Pons (tissue), 1 donor: ENCODE data around the gene CTBP2.
"Not testable (repeated sequence)": the region's sequence is repeated elsewhere in the genome, so short reads cannot be mapped to it uniquely, and the experiment has no call there.

Experiments
- DNase-seq: peaks from one replicate; pipeline ENCODE4 v3.0.0-alpha.2; 2016; ENCODE audit warnings: low spot score

The CTBP2 gene

GRCh38 chr10:125186431-125187170 lies 26.2 kb upstream of the CTBP2 start:
- DNase-seq, result no peak

- DNase-seq, result not testable (repeated sequence)
These were observed 18.7 kb upstream of the CTBP2 start for GRCh38 chr10:125179107-125179506.

GRCh38 chr10:125177641-125178640 lies 17.6 kb upstream of the CTBP2 start:
- no peak for DNase-seq

- DNase-seq, result no peak
These were observed 15.4 kb upstream of the CTBP2 start for GRCh38 chr10:125175807-125176206.

GRCh38 chr10:125174360-125174759 lies 14.0 kb upstream of the CTBP2 start:
- no peak for DNase-seq

DNA sequence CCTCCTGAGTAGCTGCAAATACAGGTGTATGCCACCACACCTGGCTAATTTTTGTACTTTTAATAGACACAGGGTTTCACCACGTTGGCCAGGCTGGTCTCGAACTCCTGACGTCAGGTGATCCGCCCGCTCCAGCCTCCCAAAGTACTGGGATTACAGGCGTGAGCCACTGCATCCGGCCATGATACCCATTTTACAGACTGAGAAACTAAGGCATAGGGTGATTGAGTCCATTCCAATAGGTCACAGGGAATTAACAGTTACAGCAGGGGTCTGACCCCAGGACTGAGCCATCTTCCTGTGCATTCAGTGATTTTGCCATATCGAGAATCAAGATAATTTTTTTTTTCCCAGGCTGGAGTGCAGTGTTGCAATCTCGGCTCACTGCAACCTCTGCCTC lies 12.3 kb upstream of the CTBP2 start:
- DNase-seq, result no peak

DNA sequence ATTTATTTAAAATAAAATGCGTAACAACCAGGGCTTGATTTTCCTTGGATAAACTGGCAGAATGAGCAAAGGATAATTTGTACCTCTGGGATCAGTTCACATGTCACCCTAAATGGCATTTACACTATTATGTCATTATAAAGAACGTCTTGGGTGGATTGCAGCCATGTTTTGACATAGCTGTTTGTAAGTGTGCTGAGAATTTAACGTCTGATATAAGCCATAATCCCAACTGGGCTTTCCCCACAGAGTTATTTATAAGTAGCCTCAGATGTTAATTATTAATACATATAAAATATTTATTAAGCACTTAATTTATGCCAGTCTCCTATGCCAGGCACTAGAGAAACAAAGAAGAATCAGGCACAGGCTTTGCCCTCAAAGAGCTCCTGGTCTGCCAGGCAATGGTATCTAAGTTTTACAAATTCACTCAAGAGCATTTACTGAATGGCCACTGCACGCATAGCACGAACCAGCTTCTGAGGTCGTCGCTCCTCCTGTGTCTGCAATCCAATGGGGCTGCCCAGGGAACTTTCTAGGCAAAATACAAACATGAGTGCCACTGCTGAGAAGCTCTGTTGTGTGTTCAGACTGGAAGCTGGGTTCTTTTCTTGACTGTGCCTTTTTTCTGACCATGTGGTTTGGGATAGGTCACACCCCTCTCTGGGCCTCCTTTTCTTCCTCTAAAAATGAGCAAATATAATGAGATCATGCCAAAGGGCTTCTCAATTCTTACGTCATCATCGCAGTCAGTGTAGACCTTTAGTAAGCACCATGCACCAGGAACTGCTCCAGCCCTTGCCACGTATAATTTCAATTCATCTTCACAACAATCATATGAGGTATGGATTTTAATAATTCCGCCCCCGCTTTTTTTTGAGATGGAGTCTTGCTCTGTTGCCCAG lies 11.3 kb upstream of the CTBP2 start:
- no peak for DNase-seq

GRCh38 chr10:125169915-125170314 lies 9.6 kb upstream of the CTBP2 start:
- DNase-seq, result no peak

DNA sequence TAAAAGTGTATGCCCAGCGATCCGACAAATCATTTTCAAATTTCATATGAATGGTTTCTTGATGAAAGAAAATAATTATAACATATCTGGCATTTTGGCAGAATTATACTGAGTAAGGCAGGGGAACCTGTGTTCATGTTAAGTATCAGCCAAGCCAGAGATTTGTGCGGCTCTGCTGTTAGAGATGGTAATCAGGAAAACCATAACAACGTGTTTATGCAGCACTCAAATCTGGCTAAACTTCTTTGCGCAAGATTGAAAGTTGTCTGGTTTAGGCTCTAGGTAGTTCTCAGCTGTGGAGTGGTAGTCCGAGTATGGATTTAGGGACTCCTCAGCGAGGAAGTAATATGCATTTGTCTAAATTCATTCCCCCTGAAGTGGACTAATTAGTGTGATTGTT lies 8.9 kb upstream of the CTBP2 start:
- no peak for DNase-seq

DNA sequence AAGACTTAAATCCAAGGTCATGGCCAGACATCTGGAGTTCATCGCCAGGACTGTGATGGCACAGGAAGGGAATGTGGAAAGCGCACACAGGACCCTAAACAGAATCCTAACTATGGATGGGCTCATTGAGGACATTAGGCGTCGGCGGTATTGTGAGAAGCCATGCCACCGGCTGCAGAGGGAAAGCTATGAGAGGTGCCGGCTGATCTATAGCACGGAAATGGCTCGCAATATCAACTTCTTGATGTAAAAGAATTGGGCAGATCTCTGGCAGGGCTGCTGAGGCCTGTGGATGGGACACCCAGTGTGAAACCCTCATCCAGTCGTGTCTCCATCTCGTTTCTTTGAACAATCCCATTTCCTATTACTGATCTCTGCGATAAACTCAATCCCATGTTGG lies 6.3 kb upstream of the CTBP2 start:
- DNase-seq, result no peak

DNA sequence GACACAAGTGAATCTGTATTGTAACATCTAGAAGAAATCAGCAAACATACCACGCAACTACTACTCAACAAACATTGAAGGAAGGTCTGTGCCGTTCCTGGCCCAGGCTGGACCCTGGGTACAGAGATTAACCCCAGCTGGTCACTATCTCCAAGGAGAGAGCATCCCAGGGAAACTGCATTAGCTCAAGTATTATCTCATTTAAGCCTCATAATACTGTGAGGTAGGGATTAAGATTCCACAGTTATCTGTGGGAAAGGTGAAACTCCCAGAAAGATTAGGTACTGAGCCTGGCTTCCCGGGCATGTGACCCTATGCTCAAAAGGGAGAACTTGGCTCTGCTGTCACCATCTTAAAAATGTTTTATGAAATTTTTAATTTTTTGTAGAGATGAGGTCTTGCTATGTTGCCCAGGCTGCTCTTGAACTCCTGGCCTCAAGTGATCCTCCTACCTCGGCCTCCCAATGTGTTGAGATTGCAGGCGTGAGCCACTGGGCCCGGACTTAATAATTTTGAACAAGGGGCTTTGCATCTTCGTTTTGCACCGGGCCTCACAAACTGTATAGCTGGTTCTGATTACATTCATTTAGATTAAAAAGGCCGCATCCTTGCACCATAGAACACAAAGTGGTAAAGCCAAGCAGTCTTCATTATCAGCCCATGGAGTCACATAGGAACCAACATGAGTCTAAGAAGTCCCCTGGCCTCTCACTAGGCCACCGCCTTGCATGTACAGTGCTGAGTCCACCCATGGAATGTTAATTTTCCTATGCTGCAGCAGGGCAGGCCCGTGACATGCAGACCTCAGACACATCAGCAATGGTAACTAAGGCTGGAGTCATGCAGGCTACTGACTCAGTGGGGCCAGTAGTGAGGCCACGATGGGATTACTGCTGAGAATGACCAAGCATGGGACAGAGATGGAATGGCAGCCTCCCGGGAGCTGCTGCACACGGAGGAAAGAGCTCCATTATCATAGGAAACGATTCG lies 5.5 kb upstream of the CTBP2 start:
- no peak for DNase-seq

DNA sequence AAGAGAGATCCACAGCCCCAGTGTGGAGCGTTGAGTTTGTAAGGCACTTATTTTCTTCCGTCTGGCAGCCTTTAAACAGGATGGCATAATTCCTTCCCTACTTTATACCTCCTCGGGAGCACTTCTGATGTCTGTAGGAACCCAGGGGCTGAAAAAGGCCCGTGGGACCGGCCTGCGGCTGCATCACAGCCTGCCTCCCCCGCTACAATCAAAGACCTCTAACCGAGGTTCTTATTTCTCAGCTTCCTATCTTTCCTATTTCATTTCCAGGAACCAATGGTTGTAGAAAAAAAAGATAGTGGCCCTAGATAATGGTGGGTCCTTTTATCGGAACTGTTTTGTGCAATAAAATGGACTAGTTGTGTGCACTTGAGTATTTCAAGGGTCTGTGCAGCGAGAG lies 4.1 kb upstream of the CTBP2 start:
- DNase-seq, result no peak

DNA sequence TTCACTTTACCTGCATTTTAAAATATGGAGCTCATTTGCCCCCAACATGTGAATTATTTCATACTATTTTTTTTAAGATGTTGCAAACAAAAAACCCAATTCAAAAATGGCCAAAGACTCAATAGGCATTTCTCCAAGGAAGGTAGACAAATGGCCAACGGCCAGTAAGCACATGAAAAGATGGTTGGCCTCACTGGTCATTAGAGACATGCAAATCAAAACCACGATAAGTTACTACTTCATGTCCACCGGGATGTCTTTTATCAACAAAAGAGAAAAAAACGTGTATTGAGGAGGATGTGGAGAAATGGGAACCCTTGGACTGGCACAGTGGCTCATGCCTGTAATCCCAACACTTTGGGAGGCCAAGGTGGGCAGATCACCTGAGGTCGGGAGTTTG lies 3.4 kb upstream of the CTBP2 start:
- DNase-seq, result no peak

- not testable (repeated sequence) for DNase-seq
These were observed 2.9 kb upstream of the CTBP2 start for GRCh38 chr10:125163312-125163711.

- DNase-seq, result no peak
These were observed 2.0 kb upstream of the CTBP2 start for GRCh38 chr10:125162120-125162931.

DNA sequence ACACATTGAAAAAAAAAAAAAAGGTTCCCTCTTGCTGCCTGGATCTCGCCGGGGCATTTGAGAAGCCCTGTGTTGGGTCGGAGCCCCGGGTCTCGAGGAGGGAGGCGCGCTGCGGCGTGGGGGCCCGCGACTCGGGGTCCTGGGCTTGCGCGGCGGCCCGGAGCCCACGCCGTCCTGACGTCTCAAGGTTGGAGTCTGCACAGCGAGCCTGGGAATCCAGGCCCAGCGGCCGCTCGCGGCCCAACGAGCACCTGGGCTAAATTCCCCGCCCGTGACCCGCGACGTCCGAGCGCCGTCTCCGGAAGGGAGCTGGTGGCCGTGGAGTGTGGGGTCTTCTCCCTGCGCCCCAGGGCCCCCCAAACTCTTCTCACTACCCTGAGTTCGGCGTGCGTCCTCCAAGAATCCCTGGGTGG lies 1.4 kb upstream of the CTBP2 start:
- no peak for DNase-seq

GRCh38 chr10:125160856-125161706 lies 718 bp upstream of the CTBP2 start:
- peak; percentile 70 for DNase-seq

DNA sequence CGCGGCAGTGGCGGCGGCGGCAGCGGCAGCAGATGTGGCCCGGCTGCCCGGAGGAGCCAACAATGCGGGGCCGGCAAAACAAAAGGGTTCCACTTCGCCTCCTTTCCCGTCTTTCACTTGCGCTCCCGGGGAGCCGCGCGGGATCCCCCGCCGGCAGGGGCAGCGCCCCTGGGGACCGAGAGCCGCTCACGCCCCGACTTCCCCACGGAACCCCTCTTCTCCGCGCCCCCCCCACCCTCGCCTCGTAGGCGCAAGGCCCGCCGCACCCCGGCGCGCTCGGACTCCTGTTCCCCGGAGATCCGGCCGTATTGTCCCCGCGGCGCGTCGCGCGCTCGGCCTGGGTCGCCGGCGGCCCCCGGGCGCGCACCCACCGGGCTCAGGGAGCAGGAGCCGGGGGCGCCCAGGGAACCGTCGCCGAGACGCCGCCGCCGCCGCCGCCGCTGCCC lies 854 bp downstream of the CTBP2 start:
- DNase-seq, result no peak
